Measurements from ENCODE around the gene DUOXA2.
"Not testable (repeated sequence)": the region's sequence is repeated elsewhere in the genome, so short reads cannot be mapped to it uniquely, and the experiment has no call there.

The DUOXA2 gene

GRCh38 chr15:45118131-45118588, 4.0 kb downstream of the DUOXA2 start:
- peak; percentile 61 for DNase-seq

- DNase-seq = no peak
Measured at GRCh38 chr15:45118996-45119395, 4.9 kb downstream of the DUOXA2 start.

GRCh38 chr15:45120081-45120972, 6.2 kb downstream of the DUOXA2 start:
- DNase-seq = no peak

GRCh38 chr15:45121020-45121419, 6.9 kb downstream of the DUOXA2 start:
- DNase-seq = no peak

GRCh38 chr15:45121706-45122417, 7.7 kb downstream of the DUOXA2 start:
- no peak for DNase-seq

- DNase-seq = no peak
Measured at GRCh38 chr15:45122719-45123118, 8.6 kb downstream of the DUOXA2 start.

- DNase-seq = no peak
Measured at GRCh38 chr15:45123397-45123796, 9.3 kb downstream of the DUOXA2 start.

- peak; percentile 24 for DNase-seq
Measured at GRCh38 chr15:45126535-45127158, 12.5 kb downstream of the DUOXA2 start.

GRCh38 chr15:45128971-45129639, 15.0 kb downstream of the DUOXA2 start:
- no peak for DNase-seq

- no peak for DNase-seq
Measured at GRCh38 chr15:45129651-45130129, 15.6 kb downstream of the DUOXA2 start, which contains the start of the genes DUOX1 and DUOXA1. TSS of gene DUOX1 (plus strand) at chr15:45129994. CDS start at chr15:45131967, 1,973 bp downstream. TSS of gene DUOXA1 (minus strand) at chr15:45129879. CDS start at chr15:45123014, 6,865 bp downstream.

- no peak for DNase-seq
Measured at GRCh38 chr15:45130291-45131000, 16.3 kb downstream of the DUOXA2 start.

- no peak for DNase-seq
Measured at GRCh38 chr15:45131510-45131909, 17.4 kb downstream of the DUOXA2 start.

- no peak for DNase-seq
Measured at GRCh38 chr15:45132844-45133560, 18.9 kb downstream of the DUOXA2 start.

- DNase-seq = no peak
Measured at GRCh38 chr15:45133561-45133920, 19.4 kb downstream of the DUOXA2 start.

GRCh38 chr15:45134046-45134445, 19.9 kb downstream of the DUOXA2 start:
- DNase-seq = no peak

- DNase-seq = no peak
Measured at GRCh38 chr15:45134682-45135604, 20.8 kb downstream of the DUOXA2 start.

- DNase-seq = not testable (repeated sequence)
Measured at GRCh38 chr15:45135705-45136377, 21.7 kb downstream of the DUOXA2 start.

GRCh38 chr15:45136378-45136764, 22.2 kb downstream of the DUOXA2 start:
- DNase-seq = no peak

- no peak for DNase-seq
Measured at GRCh38 chr15:45137703-45138102, 23.6 kb downstream of the DUOXA2 start.

Data from NCI-H510A treated with DMSO at 0.1 percent for 48 hours (cell line).